Hippocampal formation (tissue), 2 donors: Measurements from ENCODE around the gene ANKRD63.

ENCODE experiments used
- DNase-seq, 2 donors: peaks; one replicate each; lab custom pipeline; 2025; lab: John Stamatoyannopoulos, UW

Gene ANKRD63

DNA sequence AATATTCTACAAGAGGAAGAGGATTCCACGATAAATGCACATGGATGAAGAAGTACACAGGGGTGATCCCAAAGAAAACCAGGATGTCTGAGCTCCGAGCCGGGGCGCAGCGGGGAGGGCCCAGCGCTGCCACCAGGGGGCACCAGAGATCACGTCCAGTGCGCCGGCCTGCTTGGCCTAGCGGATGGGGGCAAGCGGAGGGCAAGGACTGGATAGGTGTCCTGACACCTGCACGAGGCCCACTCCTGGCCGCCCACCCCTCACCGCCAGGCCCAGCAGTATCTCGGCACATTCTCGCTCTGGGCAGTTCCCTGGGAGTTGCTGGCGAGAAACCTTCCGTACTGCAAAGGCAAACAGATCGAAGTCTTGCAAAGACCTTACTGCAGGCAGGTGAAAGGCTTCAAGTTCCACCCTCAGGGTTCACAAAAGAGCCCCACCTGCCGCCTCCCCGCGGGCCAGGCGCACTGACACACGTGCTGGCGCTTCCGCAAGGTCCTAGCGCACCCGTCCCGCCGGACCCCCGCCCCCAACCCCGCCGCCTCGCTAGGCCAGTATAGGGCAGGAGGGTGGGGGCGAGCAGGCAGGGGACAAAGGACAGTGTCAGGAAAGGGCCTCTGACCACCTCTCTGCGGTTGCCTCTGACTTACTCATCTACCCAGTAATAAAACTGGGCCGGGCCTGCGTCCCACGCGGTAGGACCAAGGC lies 3.3 kb downstream of the ANKRD63 start:
- peak; percentile 15 to 34 for DNase-seq

- no peak for DNase-seq
Measured at GRCh38 chr15:40278026-40278425, 4.8 kb downstream of the ANKRD63 start.

DNA sequence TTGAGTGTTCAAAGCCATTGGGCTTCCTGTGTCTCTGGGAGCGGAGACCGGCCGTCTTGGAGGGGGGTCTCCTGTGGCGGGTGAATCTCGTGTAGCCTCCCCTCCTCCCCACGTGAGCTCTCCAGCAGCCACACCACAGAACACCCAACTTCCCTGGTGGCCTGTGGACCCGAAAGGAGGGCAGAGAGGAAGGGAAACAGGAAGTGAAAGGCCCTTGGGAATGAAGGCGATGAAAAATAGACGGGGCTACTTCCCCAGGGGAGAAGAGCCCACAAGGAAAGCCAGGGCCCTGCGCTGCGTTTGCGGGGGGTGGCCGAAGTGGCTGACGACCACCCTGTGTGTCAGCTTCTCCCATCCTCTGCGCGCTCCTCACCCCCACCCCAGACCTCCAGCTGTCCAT lies 5.4 kb downstream of the ANKRD63 start:
- DNase-seq: no peak

DNA sequence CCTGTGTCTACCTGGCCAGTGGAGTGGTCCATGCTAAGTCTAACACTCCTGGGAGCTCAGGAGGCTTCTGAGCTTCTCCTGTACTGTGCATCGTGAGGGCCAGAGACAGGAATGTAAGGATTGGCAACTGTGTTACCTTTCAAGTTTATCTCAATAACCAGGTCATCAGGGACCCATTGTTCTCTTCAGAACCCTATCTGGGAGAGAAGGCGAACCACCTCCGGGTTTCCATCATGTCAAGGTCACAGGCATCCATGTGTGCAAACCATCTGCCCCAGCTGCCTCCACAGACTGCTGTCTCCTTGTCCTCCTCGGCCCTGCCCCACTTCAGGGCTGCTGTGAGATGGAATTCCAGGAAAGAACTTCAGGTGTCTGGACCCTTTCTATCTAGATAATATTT lies 5.9 kb downstream of the ANKRD63 start:
- DNase-seq: no peak

GRCh38 chr15:40275954-40276353 lies 6.9 kb downstream of the ANKRD63 start:
- no peak for DNase-seq

DNA sequence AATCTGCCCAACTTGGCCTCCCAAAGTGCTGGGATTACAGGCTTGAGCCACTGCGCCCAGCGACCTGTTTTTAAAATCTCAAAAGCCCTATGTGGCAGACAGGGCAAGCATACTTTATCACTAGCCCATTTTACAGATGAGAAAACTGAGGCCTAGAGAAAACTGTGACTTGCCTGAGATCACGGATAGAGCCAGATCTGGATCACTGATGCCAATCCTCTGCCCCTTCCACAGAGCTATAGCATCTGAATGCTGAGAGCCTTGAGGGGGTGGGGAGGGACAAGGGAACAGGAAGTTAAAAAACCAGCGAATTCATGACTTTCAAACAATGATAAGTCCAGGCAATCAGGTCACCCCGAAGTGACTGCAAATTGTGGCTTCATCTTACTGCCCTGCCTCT lies 7.3 kb downstream of the ANKRD63 start:
- no peak for DNase-seq

GRCh38 chr15:40274350-40275274 lies 8.3 kb downstream of the ANKRD63 start:
- peak; percentile 57 to 76 for DNase-seq

DNA sequence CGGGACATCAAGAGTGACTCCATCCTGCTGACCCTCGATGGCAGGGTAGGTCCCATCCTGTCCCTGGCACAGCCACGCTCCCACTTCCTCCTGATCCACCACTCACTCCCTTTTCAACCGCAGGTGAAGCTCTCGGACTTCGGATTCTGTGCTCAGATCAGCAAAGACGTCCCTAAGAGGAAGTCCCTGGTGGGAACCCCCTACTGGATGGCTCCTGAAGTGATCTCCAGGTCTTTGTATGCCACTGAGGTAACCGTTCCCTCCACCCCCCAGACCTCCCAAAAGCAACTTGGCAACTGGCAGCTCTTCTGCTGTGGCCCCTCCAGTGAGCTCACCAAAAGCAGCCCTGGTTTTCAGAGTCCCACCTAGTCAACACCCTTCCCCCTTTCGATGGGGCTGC lies 9.4 kb downstream of the ANKRD63 start:
- DNase-seq: no peak

DNA sequence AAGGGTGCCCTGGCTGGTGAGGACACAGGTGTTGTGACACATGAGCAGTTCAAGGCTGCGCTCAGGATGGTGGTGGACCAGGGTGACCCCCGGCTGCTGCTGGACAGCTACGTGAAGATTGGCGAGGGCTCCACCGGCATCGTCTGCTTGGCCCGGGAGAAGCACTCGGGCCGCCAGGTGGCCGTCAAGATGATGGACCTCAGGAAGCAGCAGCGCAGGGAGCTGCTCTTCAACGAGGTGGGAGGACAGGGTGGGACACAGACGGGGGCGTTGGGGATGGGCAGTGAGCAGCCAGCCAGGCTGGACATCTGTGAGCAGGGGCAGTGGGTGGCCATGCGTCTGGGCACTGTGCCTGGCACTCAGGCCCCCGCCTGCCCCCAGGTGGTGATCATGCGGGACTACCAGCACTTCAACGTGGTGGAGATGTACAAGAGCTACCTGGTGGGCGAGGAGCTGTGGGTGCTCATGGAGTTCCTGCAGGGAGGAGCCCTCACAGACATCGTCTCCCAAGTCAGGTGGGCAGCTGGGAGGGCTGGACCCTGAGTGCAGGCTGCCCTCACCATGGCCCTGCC lies 10.3 kb downstream of the ANKRD63 start:
- no peak for DNase-seq

GRCh38 chr15:40271685-40272484 lies 11.0 kb downstream of the ANKRD63 start:
- DNase-seq: no peak

DNA sequence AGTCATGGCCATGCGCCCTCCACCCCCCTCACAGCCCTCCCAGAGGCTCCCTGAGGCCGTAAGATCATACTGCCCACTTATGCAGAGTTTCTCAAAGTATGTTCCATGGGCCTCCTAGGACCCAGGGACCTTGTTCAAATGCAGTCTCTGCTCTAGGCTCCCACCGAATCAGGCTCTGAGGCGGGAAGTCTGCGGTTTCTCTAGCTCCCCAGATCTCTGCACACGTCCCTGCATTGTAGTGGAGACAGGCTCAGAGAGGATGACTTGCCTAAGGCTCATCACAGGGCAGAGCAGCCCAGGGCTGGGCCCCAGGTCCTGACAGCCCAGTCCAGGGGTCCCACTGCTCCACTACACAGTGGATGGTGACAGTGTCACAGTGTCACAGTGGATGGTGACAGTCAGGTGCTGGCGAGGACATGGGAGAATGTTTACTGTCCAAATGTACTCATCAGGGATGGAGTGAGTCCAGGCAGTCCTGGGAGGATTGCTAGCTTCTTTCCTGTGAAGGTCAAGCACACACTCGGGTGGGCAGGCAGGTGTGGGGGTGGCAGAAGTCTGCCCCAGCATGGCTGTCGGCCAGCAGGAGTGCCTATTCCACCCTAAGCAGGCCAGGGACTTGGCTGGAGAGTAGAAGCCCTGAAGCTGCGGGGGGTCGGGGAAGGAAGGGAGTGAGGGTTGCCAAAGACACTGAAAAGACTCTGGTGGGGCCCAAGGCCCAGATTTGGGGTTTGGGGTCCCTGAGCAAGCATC lies 12.4 kb downstream of the ANKRD63 start:
- no peak for DNase-seq

- no peak for DNase-seq
Measured at GRCh38 chr15:40269604-40270003, 13.3 kb downstream of the ANKRD63 start.

DNA sequence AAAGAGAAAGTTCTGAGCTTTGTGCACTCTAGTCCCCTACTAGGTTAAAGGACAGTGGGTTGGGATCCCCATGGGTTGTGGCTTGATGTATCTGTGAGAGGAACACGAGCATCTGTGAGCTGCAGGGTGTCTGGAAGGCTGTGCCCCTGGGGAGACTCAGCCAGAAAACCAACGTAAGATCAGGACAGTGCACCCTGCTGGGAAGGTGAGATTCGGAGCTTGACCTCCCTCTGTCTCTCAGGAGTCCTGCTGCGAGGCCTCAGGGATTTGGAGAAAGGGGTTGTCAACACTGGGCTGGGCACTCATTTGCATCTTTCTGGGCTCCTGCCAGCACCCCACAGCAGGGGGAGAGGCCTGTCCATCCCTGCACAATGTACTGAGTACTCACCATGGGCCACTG lies 15.2 kb downstream of the ANKRD63 start:
- no peak for DNase-seq

- DNase-seq: no peak
Measured at GRCh38 chr15:40266828-40267304, 16.0 kb downstream of the ANKRD63 start.

DNA sequence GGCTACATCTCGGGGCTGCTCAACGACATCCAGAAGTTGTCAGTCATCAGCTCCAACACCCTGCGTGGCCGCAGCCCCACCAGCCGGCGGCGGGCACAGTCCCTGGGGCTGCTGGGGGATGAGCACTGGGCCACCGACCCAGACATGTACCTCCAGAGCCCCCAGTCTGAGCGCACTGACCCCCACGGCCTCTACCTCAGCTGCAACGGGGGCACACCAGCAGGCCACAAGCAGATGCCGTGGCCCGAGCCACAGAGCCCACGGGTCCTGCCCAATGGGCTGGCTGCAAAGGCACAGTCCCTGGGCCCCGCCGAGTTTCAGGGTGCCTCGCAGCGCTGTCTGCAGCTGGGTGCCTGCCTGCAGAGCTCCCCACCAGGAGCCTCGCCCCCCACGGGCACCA lies 17.0 kb downstream of the ANKRD63 start:
- DNase-seq: no peak

DNA sequence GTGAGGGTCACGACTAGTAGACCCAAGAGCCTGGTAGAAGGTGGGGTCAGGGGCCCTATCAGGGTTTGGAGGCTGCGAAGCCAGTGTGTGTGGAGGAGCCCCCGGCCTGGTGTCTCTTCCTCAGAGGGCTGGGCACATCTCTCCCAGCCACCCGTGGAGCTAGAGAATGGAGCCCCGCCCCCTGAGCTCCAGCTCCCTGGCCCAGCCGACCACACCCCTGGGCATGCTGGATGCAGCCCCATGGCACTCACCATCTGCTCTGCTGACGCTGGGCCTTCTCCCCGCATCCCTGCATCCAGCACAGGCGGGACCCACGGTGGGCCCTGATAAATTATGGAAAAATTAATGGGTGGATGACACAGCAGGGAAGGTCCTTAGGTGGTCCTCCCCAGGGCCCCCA lies 17.5 kb downstream of the ANKRD63 start:
- no peak for DNase-seq

DNA sequence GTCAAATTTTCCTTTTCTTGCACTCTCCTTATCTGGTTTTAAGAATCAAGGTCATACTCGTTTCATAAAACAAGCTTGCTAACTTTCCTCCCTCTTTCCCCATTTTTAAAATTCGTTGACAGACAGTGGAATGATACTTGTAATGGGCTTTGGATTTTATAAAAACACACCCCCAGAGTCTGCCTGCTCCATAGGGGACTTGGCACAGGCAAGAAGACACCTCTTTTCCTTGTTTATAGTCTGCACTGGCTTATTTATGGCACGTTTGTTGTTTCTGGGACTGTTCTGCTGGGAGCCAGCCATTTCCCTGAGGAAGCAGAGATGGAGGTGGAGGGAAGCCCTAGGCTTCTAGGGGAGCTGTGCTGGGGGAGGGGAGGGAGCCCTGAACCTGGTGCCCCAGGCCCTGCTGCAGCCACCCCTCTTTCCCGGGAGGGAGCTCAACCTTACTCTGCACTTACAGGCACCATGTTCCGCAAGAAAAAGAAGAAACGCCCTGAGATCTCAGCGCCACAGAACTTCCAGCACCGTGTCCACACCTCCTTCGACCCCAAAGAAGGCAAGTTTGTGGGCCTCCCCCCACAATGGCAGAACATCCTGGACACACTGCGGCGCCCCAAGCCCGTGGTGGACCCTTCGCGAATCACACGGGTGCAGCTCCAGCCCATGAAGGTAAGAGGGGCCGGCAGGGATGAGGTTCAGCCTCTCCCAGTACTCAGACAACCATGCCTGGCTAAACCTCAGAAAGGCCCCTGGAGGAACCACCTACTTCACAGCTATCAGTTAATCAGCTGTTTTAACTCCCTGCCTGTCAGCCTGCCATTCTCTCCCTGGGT lies 18.3 kb downstream of the ANKRD63 start:
- DNase-seq: no peak

DNA sequence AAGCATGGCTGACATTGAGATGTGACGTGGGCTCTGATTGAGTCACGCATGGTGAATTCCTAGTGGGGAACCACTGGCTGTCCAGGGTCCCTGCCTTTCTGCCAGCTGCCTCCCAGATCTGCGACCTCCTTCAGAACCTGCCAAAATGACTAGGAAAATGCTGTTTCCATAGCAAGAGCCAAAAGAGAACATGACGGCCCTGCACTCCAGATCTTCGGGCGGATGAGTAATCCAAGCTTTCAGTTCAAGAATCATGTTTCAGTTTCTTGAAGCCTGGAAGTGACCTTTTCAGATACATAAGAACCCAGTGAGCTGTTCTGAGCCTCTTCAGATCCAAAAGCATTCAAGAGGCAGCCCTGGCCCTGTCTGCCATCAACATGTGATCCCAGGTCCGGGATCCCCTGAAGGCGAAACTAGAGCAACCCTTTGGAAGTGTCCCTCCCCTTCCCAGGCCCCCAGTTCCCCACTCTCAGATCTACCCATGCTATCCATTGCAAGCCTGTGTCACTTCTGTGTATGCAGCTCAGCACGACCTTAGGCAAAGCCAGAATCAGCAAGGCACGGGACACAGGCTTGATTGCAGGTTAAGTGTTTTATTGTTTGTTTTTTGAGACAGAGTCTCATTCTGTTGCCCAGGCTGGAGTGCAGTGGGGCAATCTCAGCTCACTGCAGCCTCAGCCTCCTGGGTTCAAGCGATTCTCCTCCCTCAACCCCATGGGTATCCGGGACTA lies 19.7 kb downstream of the ANKRD63 start:
- no peak for DNase-seq

DNA sequence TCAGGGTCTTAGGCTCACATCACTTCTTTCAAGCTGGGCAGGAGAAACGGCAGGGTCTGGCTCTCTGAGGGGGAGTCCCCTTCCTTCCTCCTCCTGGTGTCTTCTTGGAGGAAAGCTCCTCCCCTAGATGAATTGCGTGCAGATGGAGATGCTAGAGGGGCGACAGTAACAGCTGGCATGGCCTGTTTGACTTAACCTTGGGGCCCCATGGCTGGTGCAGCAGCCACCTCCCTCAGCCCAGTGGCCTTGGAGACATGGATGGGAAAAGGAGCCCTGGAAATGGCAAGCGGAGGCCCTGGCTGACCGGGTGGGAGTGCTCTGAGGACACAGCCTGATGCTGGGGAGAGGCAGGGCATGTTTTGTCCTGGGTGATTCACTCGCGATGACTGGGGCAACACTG lies 23.8 kb downstream of the ANKRD63 start:
- DNase-seq: no peak

- DNase-seq: no peak
Measured at GRCh38 chr15:40258544-40258943, 24.3 kb downstream of the ANKRD63 start.
